Measurements from ENCODE around the gene KCNQ1. TPM values are rescaled to one million over a fixed set of nuclear protein-coding genes. Genes with fewer than 3 reads are reported as not detected.

KCNQ1 gene
- total RNA-seq, 1 donor from 2014 or later: 2.7 TPM

- no peaks in the 10 kb centered on the region for H3K27me3 ChIP-seq
- H3K36me3 ChIP-seq: no peaks in the 10 kb centered on the region
- H3K4me1 ChIP-seq: peaks cover 22% of the 10 kb centered on the region
- no peaks in the 10 kb centered on the region for H3K9me3 ChIP-seq
- no peak overlapping the region for H3K4me3 ChIP-seq
- intact Hi-C loops (cut with DNase I): no loop called here
- H3K27ac ChIP-seq: no peak overlapping the region
- TF ChIP-seq CTCF (IDR thresholded peaks at IDR 0.05): no peak
- no peak for TF ChIP-seq POLR2AphosphoS5 (IDR thresholded peaks at IDR 0.05; ENCODE audit: insufficient read depth in 1 of 2, low read depth in 1 of 2)
- no peak for TF ChIP-seq POLR2A (IDR thresholded peaks at IDR 0.05)
- DNase-seq (ENCODE audit: extremely low spot score in 2 of 2): no peak
Observed at GRCh38 chr11:2743427-2744110, 298.8 kb downstream of the KCNQ1 start.

GRCh38 chr11:2744166-2744565, 299.4 kb downstream of the KCNQ1 start:
- Histone ChIP-seq H3K9me3 (no peaks in the 10 kb centered on the region), H3K27me3 (no peaks in the 10 kb centered on the region), H3K36me3 (no peaks in the 10 kb centered on the region), H3K27ac (no peak overlapping the region), H3K4me3 (no peak overlapping the region), H3K4me1 (peaks cover 22% of the 10 kb centered on the region)
- DNase-seq (ENCODE audit: extremely low spot score in 2 of 2): no peak
- TF ChIP-seq POLR2AphosphoS5 (IDR thresholded peaks at IDR 0.05; ENCODE audit: insufficient read depth in 1 of 2, low read depth in 1 of 2) (no peak), POLR2A (IDR thresholded peaks at IDR 0.05) (no peak), CTCF (IDR thresholded peaks at IDR 0.05) (no peak)
- intact Hi-C loops (cut with DNase I): no loop called here

- no peaks in the 10 kb centered on the region for H3K27me3 ChIP-seq
- no peak overlapping the region for H3K27ac ChIP-seq
- TF ChIP-seq POLR2AphosphoS5 (IDR thresholded peaks at IDR 0.05; ENCODE audit: insufficient read depth in 1 of 2, low read depth in 1 of 2) (no peak), POLR2A (IDR thresholded peaks at IDR 0.05) (no peak), CTCF (IDR thresholded peaks at IDR 0.05) (no peak)
- intact Hi-C loops (cut with DNase I): no loop called here
- no peaks in the 10 kb centered on the region for H3K36me3 ChIP-seq
- H3K9me3 ChIP-seq: no peaks in the 10 kb centered on the region
- peaks cover 21% of the 10 kb centered on the region for H3K4me1 ChIP-seq
- no peak for DNase-seq (ENCODE audit: extremely low spot score in 2 of 2)
- H3K4me3 ChIP-seq: no peak overlapping the region
Observed at GRCh38 chr11:2745511-2745910, 300.7 kb downstream of the KCNQ1 start.

GRCh38 chr11:2746401-2747247, 301.8 kb downstream of the KCNQ1 start:
- Histone ChIP-seq H3K36me3 (no peaks in the 10 kb centered on the region), H3K4me1 (peaks cover 10% of the 10 kb centered on the region), H3K4me3 (no peak overlapping the region), H3K9me3 (no peaks in the 10 kb centered on the region), H3K27ac (no peak overlapping the region), H3K27me3 (no peaks in the 10 kb centered on the region)
- intact Hi-C loops (cut with DNase I): no loop called here
- no peak for DNase-seq (ENCODE audit: extremely low spot score in 2 of 2)
- no peak for TF ChIP-seq POLR2A (IDR thresholded peaks at IDR 0.05)
- no peak for TF ChIP-seq CTCF (IDR thresholded peaks at IDR 0.05)
- no peak for TF ChIP-seq POLR2AphosphoS5 (IDR thresholded peaks at IDR 0.05; ENCODE audit: insufficient read depth in 1 of 2, low read depth in 1 of 2)
